PC-9 (cell line): ENCODE data around the gene HMGA1. TPM values are rescaled to one million over a fixed set of nuclear protein-coding genes. Genes with fewer than 3 reads are reported as not detected.

Experiments used
- BruUV-seq: library from RNA; stranded (reverse); fragments of 400-500 nt; replicated peaks from 2 replicates; lab custom pipeline; 2021; lab: Mats Ljungman, UMichigan
- CTCF ChIA-PET: fragments of 300-600 bp; sonication (Branson Sonifier 250); formaldehyde crosslinking; loops from one replicate; lab custom pipeline; 2022; ENCODE audit warnings: antibody characterized with exemption; lab: Charles Lee
- POLR2A ChIA-PET: fragments of 300-600 bp; sonication (Branson Sonifier 250); formaldehyde crosslinking; loops from one replicate; lab custom pipeline; 2022; ENCODE audit warnings: antibody characterized with exemption; ENCODE audit not compliant: unreplicated experiment; lab: Charles Lee
- DNase-seq, 2 experiments: peaks; one replicate each; pipeline versions ENCODE4 v3.0.0 to v3.0.0-alpha.2; 2015 to 2022; ENCODE audit warnings: mixed read lengths in 1 of 2
- H2AFZ ChIP-seq: fragments of 200-600 bp; sonication (generic); 2 replicates; pipeline ENCODE4 v1.8.1; 2017; ENCODE audit warnings: antibody characterized with exemption
- H3F3A ChIP-seq: fragments of 200-600 bp; sonication (generic); 2 replicates; pipeline ENCODE4 v1.8.1; 2017; ENCODE audit warnings: antibody characterized with exemption, mild to moderate bottlenecking, low read depth; ENCODE audit not compliant: insufficient read depth
- H3K27ac ChIP-seq: fragments of 200-600 bp; sonication (generic); 2 replicates; pipeline ENCODE4 v1.6.1; 2016; ENCODE audit warnings: mixed run types
- H3K27me3 ChIP-seq: fragments of 200-600 bp; sonication (generic); 2 replicates; pipeline ENCODE4 v1.6.1; 2016; ENCODE audit warnings: low read depth, mixed run types; ENCODE audit not compliant: insufficient read depth
- H3K36me3 ChIP-seq: fragments of 200-600 bp; sonication (generic); 2 replicates; pipeline ENCODE4 v1.6.1; 2016; ENCODE audit warnings: low read depth, mixed run types
- H3K4me1 ChIP-seq: fragments of 200-600 bp; sonication (generic); replicated peaks from 2 replicates; pipeline ENCODE4 v1.6.1; 2016; ENCODE audit warnings: mixed run types; ENCODE audit not compliant: insufficient read depth
- H3K4me2 ChIP-seq: fragments of 200-600 bp; sonication (generic); 2 replicates; pipeline ENCODE4 v1.6.1; 2017; ENCODE audit warnings: mixed run types
- H3K4me3 ChIP-seq: fragments of 200-600 bp; sonication (generic); 2 replicates; pipeline ENCODE4 v1.6.1; 2016; ENCODE audit warnings: mixed run types
- H3K79me2 ChIP-seq: fragments of 200-600 bp; sonication (generic); 2 replicates; pipeline ENCODE4 v1.6.1; 2017; ENCODE audit warnings: low read depth, mixed run types
- H3K9me2 ChIP-seq: fragments of 200-600 bp; sonication (generic); 2 replicates; pipeline ENCODE4 v1.8.1; 2017; ENCODE audit warnings: mild to moderate bottlenecking; ENCODE audit not compliant: insufficient read depth
- H3K9me3 ChIP-seq: fragments of 200-600 bp; sonication (generic); 2 replicates; pipeline ENCODE4 v1.8.1; 2016; ENCODE audit warnings: low read depth; ENCODE audit not compliant: insufficient read depth
- H4K20me1 ChIP-seq: fragments of 200-600 bp; sonication (generic); 2 replicates; pipeline ENCODE4 v1.8.1; 2017; ENCODE audit not compliant: insufficient read depth
- EZH2 ChIP-seq: fragments of 200-600 bp; sonication (generic); IDR thresholded peaks from 2 replicates; pipeline ENCODE4 v1.8.0; 2017; ENCODE audit warnings: antibody characterized with exemption, low read depth
- intact Hi-C: fragments of 100-400 bp; cut with micrococcal nuclease; formaldehyde crosslinking; loops from one replicate; pipeline ENCODE4 v1.10.0; 2022; ENCODE audit not compliant: unreplicated experiment
- total RNA-seq: library from RNA; stranded (reverse); gene quantifications from 2 replicates; pipeline ENCODE4 v1.2.3, GENCODE V29; 2021
- TF ChIP-seq, protein P1 (sequence below): fragments of 200-600 bp; sonication (generic); conservative IDR thresholded peaks from 2 replicates; pipeline ENCODE4 v1.6.1; 2017; ENCODE audit warnings: mixed run types, antibody characterized with exemption, mild to moderate bottlenecking, moderate library complexity

The HMGA1 gene
- total RNA-seq, 1 experiment from 2014 or later: 1,951 TPM

GRCh38 chr6:34232901-34233300 is 3.8 kb upstream of the HMGA1 start:
- BruUV-seq: no TSS peak
- Histone ChIP-seq H3K27ac (peak overlapping the region; percentile 35; the same call in 1 of the 2 replicates), H3F3A (peaks cover 80% of the 10 kb centered on the region), H3K27me3 (no peaks in the 10 kb centered on the region), H4K20me1 (no peaks in the 10 kb centered on the region), H3K9me2 (no peaks in the 10 kb centered on the region), H3K4me2 (no peak overlapping the region), H3K9me3 (no peaks in the 10 kb centered on the region; the same call in 1 of the 2 replicates), H2AFZ (no peak overlapping the region), H3K79me2 (peaks cover 11% of the 10 kb centered on the region), H3K36me3 (no peaks in the 10 kb centered on the region; the same call in 1 of the 2 replicates), H3K4me1 (peaks cover 66% of the 10 kb centered on the region), H3K4me3 (no peak overlapping the region)
- POLR2A ChIA-PET: interaction anchor here (0.7 kb wide), 1 partner anchor 11 kb away, joined by 5 read pairs; no protein-coding TSS in a partner anchor
- DNase-seq: no peak
- CTCF ChIA-PET: no interaction called here
- TF ChIP-seq EZH2: no peak
- TF ChIP-seq, protein P1, sequence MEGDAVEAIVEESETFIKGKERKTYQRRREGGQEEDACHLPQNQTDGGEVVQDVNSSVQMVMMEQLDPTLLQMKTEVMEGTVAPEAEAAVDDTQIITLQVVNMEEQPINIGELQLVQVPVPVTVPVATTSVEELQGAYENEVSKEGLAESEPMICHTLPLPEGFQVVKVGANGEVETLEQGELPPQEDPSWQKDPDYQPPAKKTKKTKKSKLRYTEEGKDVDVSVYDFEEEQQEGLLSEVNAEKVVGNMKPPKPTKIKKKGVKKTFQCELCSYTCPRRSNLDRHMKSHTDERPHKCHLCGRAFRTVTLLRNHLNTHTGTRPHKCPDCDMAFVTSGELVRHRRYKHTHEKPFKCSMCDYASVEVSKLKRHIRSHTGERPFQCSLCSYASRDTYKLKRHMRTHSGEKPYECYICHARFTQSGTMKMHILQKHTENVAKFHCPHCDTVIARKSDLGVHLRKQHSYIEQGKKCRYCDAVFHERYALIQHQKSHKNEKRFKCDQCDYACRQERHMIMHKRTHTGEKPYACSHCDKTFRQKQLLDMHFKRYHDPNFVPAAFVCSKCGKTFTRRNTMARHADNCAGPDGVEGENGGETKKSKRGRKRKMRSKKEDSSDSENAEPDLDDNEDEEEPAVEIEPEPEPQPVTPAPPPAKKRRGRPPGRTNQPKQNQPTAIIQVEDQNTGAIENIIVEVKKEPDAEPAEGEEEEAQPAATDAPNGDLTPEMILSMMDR: no peak
- intact Hi-C loops: no loop called here

DNA sequence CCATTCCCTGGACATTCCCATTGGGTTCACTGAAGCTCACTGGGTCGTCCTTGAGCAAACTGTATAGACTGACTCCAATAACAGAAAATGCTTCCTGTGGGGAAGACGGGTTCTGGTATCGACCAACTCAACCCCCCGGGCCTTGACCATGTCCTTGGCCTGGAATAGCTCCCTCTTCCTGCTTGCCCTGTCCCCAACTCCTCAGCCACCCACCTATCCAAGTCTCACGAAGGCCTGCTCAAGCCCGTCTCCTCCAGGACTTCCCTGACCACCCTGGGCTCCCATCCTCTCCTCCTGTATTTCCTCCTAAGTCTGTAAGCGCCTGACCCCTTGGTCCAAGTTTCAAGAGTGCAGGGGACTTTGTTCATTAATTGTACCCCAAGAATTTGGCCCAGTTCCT is 2.8 kb upstream of the HMGA1 start:
- POLR2A ChIA-PET: interaction anchor here (0.7 kb wide), 1 partner anchor 10 kb away, joined by 5 read pairs; no protein-coding TSS in a partner anchor

DNA sequence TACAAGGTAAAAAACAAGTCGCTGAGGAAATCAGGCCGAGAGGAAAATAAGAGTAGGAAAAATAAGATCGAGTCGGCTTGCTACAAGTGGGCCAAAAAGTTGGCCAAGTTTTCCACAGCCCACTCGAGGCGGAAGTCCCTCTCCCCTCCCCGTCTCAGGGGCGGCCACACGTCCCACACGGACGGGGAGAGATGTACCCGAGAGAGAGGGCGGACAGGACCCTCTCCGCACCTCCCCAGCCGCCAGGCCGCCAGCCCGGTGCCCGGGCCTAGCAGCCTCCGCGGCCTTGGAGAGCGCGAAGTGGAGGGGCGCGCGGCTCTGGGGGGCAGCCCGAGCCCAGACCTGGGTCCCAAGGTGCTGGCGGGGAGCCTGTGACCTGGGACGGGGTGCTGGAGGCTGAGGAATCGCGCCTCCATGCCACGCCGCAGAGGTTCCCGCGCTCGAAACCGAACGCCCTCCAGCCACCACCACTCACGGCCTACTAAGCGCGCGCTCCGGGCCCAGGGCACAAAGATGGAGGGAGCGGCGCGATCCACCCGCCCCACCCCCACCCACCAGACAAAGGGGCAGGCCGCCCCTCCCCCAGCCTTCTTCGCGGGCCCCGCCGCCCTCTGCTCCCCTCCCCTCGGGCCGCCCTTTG is 1.9 kb upstream of the HMGA1 start:
- Histone ChIP-seq H3K79me2 (peaks cover 29% of the 10 kb centered on the region), H3K9me2 (no peaks in the 10 kb centered on the region), H3K27me3 (no peaks in the 10 kb centered on the region), H3K4me3 (no peak overlapping the region), H3K9me3 (no peaks in the 10 kb centered on the region), H3K4me1 (peaks cover 52% of the 10 kb centered on the region), H4K20me1 (peaks cover 16% of the 10 kb centered on the region), H3K36me3 (peaks cover 17% of the 10 kb centered on the region), H2AFZ (no peak overlapping the region), H3K27ac (peak overlapping the region; percentile 97), H3K4me2 (no peak overlapping the region), H3F3A (peaks cover 80% of the 10 kb centered on the region)
- DNase-seq: no peak
- CTCF ChIA-PET: no interaction called here
- TF ChIP-seq, protein P1: no peak
- no peak for TF ChIP-seq EZH2
- intact Hi-C loops: no loop called here
- POLR2A ChIA-PET: no interaction called here
- BruUV-seq: no TSS peak

More for the DNA sequence above, 2.8 kb upstream of the HMGA1 start:
- H3K4me1 ChIP-seq: peaks cover 56% of the 10 kb centered on the region
- CTCF ChIA-PET: no interaction called here
- peaks cover 20% of the 10 kb centered on the region for H3K79me2 ChIP-seq
- H2AFZ ChIP-seq: no peak overlapping the region
- no peak for DNase-seq
- H3K4me2 ChIP-seq: no peak overlapping the region
- no peaks in the 10 kb centered on the region for H3K27me3 ChIP-seq
- H3K9me2 ChIP-seq: no peaks in the 10 kb centered on the region
- H3K4me3 ChIP-seq: no peak overlapping the region
- H3K36me3 ChIP-seq: peaks cover 8% of the 10 kb centered on the region
- TF ChIP-seq, protein P1: no peak
- no peak for TF ChIP-seq EZH2
- peak overlapping the region; percentile 97 for H3K27ac ChIP-seq
- no peaks in the 10 kb centered on the region for H3K9me3 ChIP-seq
- no TSS peak for BruUV-seq
- peaks cover 7% of the 10 kb centered on the region for H4K20me1 ChIP-seq
- H3F3A ChIP-seq: peaks cover 80% of the 10 kb centered on the region
- intact Hi-C loops: no loop called here
